HepG2 (cell line): ENCODE measurements around the gene PITX3. TPM values are rescaled to one million over a fixed set of nuclear protein-coding genes. Genes with fewer than 3 reads are reported as not detected.

Source experiments
- CHD2 ChIP-seq: IDR thresholded peaks from 2 replicates; pipeline ENCODE4 v1.6.1; 2011; ENCODE audit warnings: low read depth, low read length, improper control_type of control experiment
- DMAP1 ChIP-seq: IDR thresholded peaks from 2 replicates; pipeline ENCODE4 v1.6.1; 2016
- DNMT3B ChIP-seq: conservative IDR thresholded peaks from 2 replicates; pipeline ENCODE4 v1.6.1; 2016; ENCODE audit warnings: missing biosample characterization, control low read depth
- EHMT2 ChIP-seq: fragments of 200-600 bp; sonication (generic); IDR thresholded peaks from 2 replicates; pipeline ENCODE4 v1.7.0; 2017; ENCODE audit warnings: antibody characterized with exemption, low read depth, low read length, borderline replicate concordance
- FOXK2 ChIP-seq: fragments of 450-650 bp; IDR thresholded peaks from 2 replicates; pipeline ENCODE4 v1.6.1; 2016
- HNRNPLL ChIP-seq: fragments of 200-400 bp; formaldehyde crosslinking; IDR thresholded peaks from 2 replicates; pipeline ENCODE4 v1.6.1; 2017; ENCODE audit warnings: mild to moderate bottlenecking, low read depth, low read length; ENCODE audit not compliant: poor library complexity, severe bottlenecking
- MAF1 ChIP-seq: sonication (generic); formaldehyde crosslinking; IDR thresholded peaks from 2 replicates; pipeline ENCODE4 v1.5.0; 2020; ENCODE audit warnings: missing genetic modification reagents, borderline replicate concordance
- MIER2 ChIP-seq: IDR thresholded peaks from 2 replicates; pipeline ENCODE4 v1.6.1; 2016; ENCODE audit warnings: missing biosample characterization, missing genetic modification reagents
- MTA3 ChIP-seq: sonication (generic); formaldehyde crosslinking; IDR thresholded peaks from 2 replicates; pipeline ENCODE4 v1.4.0; 2020; ENCODE audit warnings: missing genetic modification reagents
- NFATC3 ChIP-seq: sonication (generic); formaldehyde crosslinking; IDR thresholded peaks from 2 replicates; pipeline ENCODE4 v1.5.1; 2020; ENCODE audit warnings: mild to moderate bottlenecking, missing genetic modification reagents
- POLR2AphosphoS5 ChIP-seq: IDR thresholded peaks from 2 replicates; pipeline ENCODE4 v1.6.1; 2012; ENCODE audit warnings: low read depth, low read length
- RXRB ChIP-seq: IDR thresholded peaks from 2 replicates; pipeline ENCODE4 v1.6.1; 2016; ENCODE audit warnings: borderline replicate concordance, missing genetic modification reagents, missing compliant biosample characterization
- SMARCE1 ChIP-seq: fragments of 450-650 bp; IDR thresholded peaks from 2 replicates; pipeline ENCODE4 v1.6.1; 2017; ENCODE audit warnings: borderline replicate concordance
- SYNCRIP ChIP-seq: fragments of 200-400 bp; formaldehyde crosslinking; IDR thresholded peaks from 2 replicates; pipeline ENCODE4 v1.6.1; 2018; ENCODE audit warnings: mild to moderate bottlenecking, low read depth, low read length; ENCODE audit not compliant: insufficient read depth
- TBX2 ChIP-seq: sonication (generic); formaldehyde crosslinking; IDR thresholded peaks from 2 replicates; pipeline ENCODE4 v1.5.0; 2020; ENCODE audit warnings: missing genetic modification reagents, mild to moderate bottlenecking, borderline replicate concordance
- ZBTB8A ChIP-seq: sonication (generic); formaldehyde crosslinking; IDR thresholded peaks from 2 replicates; pipeline ENCODE4 v1.4.0; 2020; ENCODE audit warnings: mild to moderate bottlenecking, low read depth, missing genetic modification reagents, borderline replicate concordance
- ZNF12 ChIP-seq: sonication (generic); formaldehyde crosslinking; IDR thresholded peaks from 2 replicates; pipeline ENCODE4 v1.5.0; 2020; ENCODE audit warnings: missing genetic modification reagents
- ZNF3 ChIP-seq: IDR thresholded peaks from 2 replicates; pipeline ENCODE4 v1.7.0; 2017; ENCODE audit warnings: inconsistent platforms
- ZNF343 ChIP-seq: sonication (generic); formaldehyde crosslinking; IDR thresholded peaks from 2 replicates; pipeline ENCODE4 v1.4.0; 2020; ENCODE audit warnings: mild to moderate bottlenecking, missing genetic modification reagents
- ZNF354B ChIP-seq: sonication (generic); formaldehyde crosslinking; IDR thresholded peaks from 2 replicates; pipeline ENCODE4 v1.8.0; 2022; ENCODE audit warnings: mild to moderate bottlenecking, missing genetic modification reagents
- ZNF552 ChIP-seq: sonication (generic); formaldehyde crosslinking; IDR thresholded peaks from 2 replicates; pipeline ENCODE4 v1.9.0; 2022; ENCODE audit warnings: missing genetic modification reagents, mild to moderate bottlenecking, borderline replicate concordance
- ZNF615 ChIP-seq: sonication (generic); formaldehyde crosslinking; IDR thresholded peaks from 2 replicates; pipeline ENCODE4 v1.5.0; 2020; ENCODE audit warnings: mild to moderate bottlenecking, missing genetic modification reagents, borderline replicate concordance
- ZNF720 ChIP-seq: sonication (generic); formaldehyde crosslinking; IDR thresholded peaks from 2 replicates; pipeline ENCODE4 v1.4.0; 2020; ENCODE audit warnings: missing genetic modification reagents
- ZNF737 ChIP-seq: sonication (generic); formaldehyde crosslinking; IDR thresholded peaks from 2 replicates; pipeline ENCODE4 v1.5.0; 2020; ENCODE audit warnings: missing genetic modification reagents, mild to moderate bottlenecking, borderline replicate concordance
- ZNF782 ChIP-seq: sonication (generic); formaldehyde crosslinking; IDR thresholded peaks from 2 replicates; pipeline ENCODE4 v1.4.0; 2020; ENCODE audit warnings: missing genetic modification reagents, mild to moderate bottlenecking, borderline replicate concordance
- polyA plus RNA-seq, 8 experiments: library from polyadenylated mRNA; depleted of rRNA in 3 of 8; stranded (reverse) in 7 of 8; unstranded in 1 of 8; fragments of >200 nt; fragmentation: Illumina TruSeq in 4 of 8; extraction: Trizol in 4 of 8; gene quantifications; 2 replicates each; pipeline versions ENCODE4 v1.2.1 to v1.2.3, GENCODE V29; 2011 to 2016; ENCODE audit warnings: low read depth in 4 of 8, missing spikeins in 1 of 8, mixed read lengths in 1 of 8; ENCODE audit not compliant: insufficient read depth in 1 of 8
- total RNA-seq, 5 experiments: library from RNA; depleted of rRNA; stranded (reverse); fragments of >200 nt; fragmentation: Illumina TruSeq; extraction: Trizol; gene quantifications; 2 replicates each; pipeline ENCODE4 v1.2.3, GENCODE V29; 2016; ENCODE audit warnings: low read depth in 1 of 5
- TF ChIP-seq, protein P1 (sequence below): sonication (generic); formaldehyde crosslinking; IDR thresholded peaks from 2 replicates; pipeline ENCODE4 v1.5.1; 2020; ENCODE audit warnings: mild to moderate bottlenecking, missing genetic modification reagents, moderate library complexity
- TF ChIP-seq, protein P2 (sequence below): sonication (generic); formaldehyde crosslinking; IDR thresholded peaks from 2 replicates; pipeline ENCODE4 v1.9.0; 2021; ENCODE audit warnings: missing genetic modification reagents, borderline replicate concordance
- TF ChIP-seq, protein P3 (sequence below): sonication (generic); IDR thresholded peaks from 2 replicates; pipeline ENCODE4 v1.6.1; 2016; ENCODE audit warnings: low read depth, borderline replicate concordance

The PITX3 gene
- total and polyA plus RNA-seq, 2 of the 13 experiments (the other 11 are each of a cell fraction or from before 2014, with no cell fraction given): not detected

DNA sequence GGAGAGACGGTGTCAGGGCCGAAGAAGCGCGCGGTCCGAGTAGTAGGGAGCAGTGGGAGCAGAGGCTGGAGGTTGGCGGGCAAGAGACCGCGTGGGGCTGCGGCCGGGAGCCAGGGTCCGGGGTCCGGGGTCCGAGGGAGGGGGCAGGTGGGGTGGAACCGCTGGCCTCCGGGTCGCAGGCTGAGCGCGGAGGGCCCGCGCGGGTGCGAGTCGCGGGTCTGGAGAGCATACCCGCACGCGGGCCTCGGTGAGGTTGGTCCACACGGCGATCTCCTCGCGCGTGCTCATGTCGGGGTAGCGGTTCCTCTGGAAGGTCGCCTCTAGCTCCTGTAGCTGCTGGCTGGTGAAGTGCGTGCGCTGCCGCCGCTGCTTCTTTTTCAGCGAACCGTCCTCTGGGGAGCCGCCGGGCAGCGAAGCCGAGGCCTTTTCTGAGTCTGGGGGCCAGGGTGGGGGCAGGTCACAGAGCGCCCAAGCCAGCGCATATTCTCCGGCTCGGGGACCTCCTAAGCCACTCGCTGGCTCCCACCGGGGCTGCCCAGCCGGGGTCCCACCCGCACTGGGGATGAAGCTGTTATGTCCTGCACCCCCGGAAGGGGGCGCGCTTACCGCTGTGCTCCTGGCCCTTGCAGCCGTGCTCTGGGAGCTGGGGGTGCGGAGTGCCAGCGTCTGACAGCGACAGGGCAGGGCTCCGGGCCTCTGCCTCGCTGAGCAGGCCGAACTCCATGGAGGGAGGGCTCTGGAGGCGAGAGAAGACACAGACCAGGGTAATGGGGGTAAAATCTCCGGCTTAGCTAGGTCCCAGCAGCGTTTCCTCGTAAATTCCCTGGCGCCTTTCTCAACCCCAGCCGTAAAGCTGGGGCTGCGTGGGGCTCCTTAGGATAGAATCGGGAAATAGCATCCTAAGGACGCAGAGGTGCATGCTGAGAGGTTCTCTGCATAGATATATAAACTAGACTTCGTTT, 9.7 kb downstream of the PITX3 start (continued):
- TF ChIP-seq MIER2 (no peak), ZNF782 (no peak), TBX2 (CRISPR knock-in tag) (no peak), ZNF343 (no peak), ZNF552 (CRISPR knock-in tag) (no peak), RXRB (CRISPR knock-in tag) (no peak), ZNF720 (CRISPR knock-in tag) (no peak), MTA3 (CRISPR knock-in tag) (no peak), DNMT3B (CRISPR knock-in tag) (no peak), POLR2AphosphoS5 (no peak), SMARCE1 (no peak), ZNF615 (CRISPR knock-in tag) (no peak), EHMT2 (no peak), HNRNPLL (peak; percentile 50), DMAP1 (CRISPR knock-in tag) (no peak), CHD2 (no peak), FOXK2 (no peak), ZBTB8A (CRISPR knock-in tag) (no peak), ZNF354B (CRISPR knock-in tag) (no peak), NFATC3 (no peak), ZNF12 (no peak), ZNF3 (no peak), SYNCRIP (no peak), ZNF737 (CRISPR knock-in tag) (no peak), MAF1 (CRISPR knock-in tag) (no peak)
- TF ChIP-seq, protein P1, sequence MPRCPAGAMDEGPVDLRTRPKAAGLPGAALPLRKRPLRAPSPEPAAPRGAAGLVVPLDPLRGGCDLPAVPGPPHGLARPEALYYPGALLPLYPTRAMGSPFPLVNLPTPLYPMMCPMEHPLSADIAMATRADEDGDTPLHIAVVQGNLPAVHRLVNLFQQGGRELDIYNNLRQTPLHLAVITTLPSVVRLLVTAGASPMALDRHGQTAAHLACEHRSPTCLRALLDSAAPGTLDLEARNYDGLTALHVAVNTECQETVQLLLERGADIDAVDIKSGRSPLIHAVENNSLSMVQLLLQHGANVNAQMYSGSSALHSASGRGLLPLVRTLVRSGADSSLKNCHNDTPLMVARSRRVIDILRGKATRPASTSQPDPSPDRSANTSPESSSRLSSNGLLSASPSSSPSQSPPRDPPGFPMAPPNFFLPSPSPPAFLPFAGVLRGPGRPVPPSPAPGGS (CRISPR knock-in tag): 0 out of 2 replicates have a peak, but pooled peaks have one; percentile 16
- TF ChIP-seq, protein P2, sequence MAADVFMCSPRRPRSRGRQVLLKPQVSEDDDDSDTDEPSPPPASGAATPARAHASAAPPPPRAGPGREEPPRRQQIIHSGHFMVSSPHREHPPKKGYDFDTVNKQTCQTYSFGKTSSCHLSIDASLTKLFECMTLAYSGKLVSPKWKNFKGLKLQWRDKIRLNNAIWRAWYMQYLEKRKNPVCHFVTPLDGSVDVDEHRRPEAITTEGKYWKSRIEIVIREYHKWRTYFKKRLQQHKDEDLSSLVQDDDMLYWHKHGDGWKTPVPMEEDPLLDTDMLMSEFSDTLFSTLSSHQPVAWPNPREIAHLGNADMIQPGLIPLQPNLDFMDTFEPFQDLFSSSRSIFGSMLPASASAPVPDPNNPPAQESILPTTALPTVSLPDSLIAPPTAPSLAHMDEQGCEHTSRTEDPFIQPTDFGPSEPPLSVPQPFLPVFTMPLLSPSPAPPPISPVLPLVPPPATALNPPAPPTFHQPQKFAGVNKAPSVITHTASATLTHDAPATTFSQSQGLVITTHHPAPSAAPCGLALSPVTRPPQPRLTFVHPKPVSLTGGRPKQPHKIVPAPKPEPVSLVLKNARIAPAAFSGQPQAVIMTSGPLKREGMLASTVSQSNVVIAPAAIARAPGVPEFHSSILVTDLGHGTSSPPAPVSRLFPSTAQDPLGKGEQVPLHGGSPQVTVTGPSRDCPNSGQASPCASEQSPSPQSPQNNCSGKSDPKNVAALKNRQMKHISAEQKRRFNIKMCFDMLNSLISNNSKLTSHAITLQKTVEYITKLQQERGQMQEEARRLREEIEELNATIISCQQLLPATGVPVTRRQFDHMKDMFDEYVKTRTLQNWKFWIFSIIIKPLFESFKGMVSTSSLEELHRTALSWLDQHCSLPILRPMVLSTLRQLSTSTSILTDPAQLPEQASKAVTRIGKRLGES (CRISPR knock-in tag): no peak
- TF ChIP-seq, protein P3, sequence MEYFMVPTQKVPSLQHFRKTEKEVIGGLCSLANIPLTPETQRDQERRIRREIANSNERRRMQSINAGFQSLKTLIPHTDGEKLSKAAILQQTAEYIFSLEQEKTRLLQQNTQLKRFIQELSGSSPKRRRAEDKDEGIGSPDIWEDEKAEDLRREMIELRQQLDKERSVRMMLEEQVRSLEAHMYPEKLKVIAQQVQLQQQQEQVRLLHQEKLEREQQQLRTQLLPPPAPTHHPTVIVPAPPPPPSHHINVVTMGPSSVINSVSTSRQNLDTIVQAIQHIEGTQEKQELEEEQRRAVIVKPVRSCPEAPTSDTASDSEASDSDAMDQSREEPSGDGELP: no peak
